M059J (cell line): ENCODE measurements around the gene GANAB. TPM values are rescaled to one million over a fixed set of nuclear protein-coding genes. Genes with fewer than 3 reads are reported as not detected.
"Not testable (repeated sequence)": the region's sequence is repeated elsewhere in the genome, so short reads cannot be mapped to it uniquely, and the experiment has no call there.

ENCODE experiments used
- DNase-seq: peaks from one replicate; pipeline ENCODE4 v3.0.0-alpha.2; 2012; ENCODE audit warnings: low read depth
- total RNA-seq: library from RNA; depleted of rRNA; stranded (reverse); fragments of >200 nt; shearing (Covaris generic); gene quantifications from 2 replicates; pipeline ENCODE4 v1.2.3, GENCODE V29; 2014

GANAB gene
- total RNA-seq, 1 experiment from 2014 or later, result 229 TPM

DNA sequence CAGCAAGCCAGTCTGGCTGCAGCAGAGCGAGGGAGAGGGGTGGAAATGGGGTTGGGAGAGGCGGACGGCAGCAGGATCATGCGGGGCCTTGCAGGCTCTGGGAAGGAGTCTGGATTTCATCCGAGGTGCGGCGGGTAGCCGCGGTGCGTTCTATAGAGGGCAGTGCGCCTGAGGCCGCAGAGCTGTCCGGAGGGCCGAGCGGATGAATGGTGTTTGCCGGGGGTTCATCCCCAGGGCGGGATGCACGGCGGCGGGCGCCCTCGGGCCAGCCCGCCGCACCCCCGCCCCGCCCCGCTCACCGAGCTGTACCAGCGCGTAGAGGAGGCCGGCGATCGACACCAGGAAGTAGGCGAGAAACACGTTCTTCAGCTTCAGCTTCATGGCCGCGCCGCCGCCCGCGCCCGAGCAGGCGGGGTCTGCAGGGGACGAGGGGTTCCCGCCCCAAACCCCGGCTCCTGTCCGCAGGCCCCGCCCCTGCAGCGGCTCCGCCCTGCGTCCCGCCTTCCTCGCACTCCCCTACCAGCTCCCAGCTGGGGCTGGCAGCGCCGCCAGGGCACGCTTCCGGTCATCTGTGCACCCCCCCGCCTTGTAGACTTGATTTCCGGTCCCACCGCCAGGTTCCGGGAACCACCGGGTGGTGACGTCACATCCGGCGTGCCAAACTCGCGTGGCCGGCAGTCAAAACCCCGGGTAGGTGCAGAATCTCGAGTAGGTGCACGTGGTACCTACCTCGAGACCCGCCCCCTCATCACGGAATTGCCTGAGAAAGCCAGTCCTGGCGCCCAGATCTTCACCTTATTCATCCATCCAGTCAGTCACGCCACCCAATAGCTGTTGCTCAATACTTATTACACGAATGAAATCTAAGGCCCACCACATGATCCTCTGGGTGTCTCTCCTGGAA, 24.6 kb downstream of the GANAB start, which contains the start of gene B3GAT3:
TSS of gene B3GAT3 (minus strand) at position 420 of the 904 bp plus-strand sequence. CDS start at position 381, 39 bp downstream.
- DNase-seq, result peak; percentile 98

DNA sequence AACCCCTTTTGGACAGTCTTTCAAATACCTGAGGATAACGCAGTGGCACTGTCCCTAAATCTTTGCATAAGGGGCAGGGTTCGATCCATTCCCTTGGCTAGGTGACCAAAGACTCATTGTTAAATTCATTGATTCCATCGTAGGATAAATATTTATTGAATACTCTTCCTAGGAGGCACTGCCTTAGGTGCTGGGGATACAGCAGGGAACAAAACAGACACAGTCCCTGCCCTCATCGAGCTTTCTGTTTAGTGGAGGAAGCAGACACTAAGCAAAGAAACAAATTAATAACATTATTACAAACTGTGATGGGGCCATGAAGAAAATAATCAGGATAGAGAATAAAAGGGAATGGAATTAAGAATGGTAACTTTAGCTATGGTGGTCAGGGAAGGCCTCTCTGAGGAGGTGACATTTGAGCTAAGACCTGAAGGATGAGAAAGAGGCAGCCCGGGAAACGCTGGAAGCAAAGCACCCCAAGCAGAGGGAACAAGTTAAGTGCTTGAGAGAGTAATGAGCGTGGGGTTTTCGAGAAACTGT, 25.3 kb downstream of the GANAB start:
- no peak for DNase-seq

GRCh38 chr11:62616957-62617356, 29.5 kb downstream of the GANAB start:
- not testable (repeated sequence) for DNase-seq

GRCh38 chr11:62615521-62615920, 30.9 kb downstream of the GANAB start:
- DNase-seq, result no peak

DNA sequence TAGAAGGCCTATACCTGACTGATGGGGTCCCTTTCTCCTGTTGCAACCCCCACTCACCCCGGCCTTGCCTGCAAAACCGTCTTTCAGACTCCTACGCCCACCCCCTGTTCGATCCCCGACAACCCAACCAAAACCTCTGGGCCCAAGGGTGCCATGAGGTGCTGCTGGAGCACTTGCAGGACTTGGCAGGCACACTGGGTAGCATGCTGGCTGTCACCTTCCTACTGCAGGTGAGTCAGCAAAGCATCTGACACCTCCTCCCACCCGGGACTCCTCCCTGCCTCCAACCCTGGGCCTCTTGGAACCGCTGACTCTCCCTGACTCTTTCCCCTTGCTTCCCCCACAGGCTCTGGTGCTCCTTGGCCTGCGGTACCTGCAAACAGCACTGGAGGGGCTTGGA, 32.1 kb downstream of the GANAB start:
- peak; percentile 60 for DNase-seq

DNA sequence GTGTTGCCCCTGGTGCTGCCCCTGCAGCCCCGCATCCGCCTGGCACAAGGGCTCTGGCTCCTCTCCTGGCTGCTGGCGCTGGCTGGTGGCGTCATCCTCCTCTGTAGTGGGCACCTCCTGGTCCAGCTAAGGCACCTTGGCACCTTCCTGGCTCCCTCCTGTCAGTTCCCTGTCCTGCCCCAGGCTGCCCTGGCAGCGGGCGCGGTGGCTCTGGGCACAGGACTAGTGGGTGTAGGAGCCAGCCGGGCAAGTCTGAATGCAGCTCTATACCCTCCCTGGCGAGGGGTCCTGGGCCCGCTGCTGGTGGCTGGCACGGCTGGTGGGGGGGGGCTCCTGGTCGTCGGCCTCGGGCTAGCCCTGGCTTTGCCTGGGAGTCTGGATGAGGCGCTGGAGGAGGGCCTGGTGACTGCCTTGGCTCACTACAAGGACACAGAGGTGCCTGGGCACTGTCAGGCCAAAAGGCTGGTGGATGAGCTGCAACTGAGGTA, 33.1 kb downstream of the GANAB start:
- DNase-seq, result no peak

DNA sequence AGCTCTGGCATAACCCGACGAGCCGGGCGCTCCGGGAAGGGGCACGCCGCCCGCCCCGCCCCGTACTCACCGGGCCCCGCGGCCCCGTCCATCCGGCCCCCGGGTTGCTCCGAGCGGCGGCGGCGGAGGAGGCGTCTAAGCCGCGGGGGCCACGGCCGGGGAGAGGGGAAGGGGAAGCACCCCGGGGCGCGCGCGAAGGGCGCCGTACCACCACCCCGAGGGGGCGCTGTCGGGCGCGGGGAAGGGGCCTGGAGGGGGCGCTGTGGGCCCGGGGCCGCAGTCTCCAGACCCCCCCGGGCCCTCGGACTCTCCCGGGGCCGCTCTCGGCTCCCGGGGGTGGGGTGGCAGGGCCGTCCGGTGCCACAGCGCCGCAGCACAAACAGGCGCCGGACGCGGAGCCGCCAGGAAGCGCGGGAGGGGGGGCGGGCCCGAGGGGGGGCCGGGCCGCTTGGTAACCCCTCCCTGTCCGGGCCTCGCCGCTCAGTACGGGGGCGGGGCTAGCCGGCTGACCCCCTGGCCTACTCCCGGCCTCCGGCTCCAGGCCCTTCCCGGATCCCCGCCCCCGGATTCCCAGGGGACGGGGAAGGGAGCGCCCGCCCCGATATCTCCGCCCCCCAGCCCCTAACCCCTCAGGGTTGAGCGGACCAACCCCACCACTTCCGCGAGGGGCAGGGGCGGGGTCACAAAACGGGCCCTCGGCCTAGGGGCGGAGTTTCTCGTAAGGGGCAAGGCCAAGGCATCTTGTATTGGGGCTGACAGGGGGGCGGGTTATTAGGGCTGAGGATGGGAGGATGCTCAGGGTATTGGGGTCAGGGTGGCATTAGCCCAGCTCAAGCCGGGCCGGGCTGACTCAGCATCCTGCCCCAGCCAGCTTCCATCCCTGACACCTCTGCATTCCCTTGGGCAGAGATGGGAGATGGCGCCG, 33.8 kb downstream of the GANAB start, which contains the start of the genes EML3 and ROM1:
TSS of gene EML3 (minus strand) at position 410 of the 925 bp plus-strand sequence. CDS start at position 92, 318 bp downstream.
TSS of gene ROM1 (plus strand) at position 892 of the 925 bp plus-strand sequence. CDS start at position 917, 25 bp downstream.
- DNase-seq, result peak; percentile 90

DNA sequence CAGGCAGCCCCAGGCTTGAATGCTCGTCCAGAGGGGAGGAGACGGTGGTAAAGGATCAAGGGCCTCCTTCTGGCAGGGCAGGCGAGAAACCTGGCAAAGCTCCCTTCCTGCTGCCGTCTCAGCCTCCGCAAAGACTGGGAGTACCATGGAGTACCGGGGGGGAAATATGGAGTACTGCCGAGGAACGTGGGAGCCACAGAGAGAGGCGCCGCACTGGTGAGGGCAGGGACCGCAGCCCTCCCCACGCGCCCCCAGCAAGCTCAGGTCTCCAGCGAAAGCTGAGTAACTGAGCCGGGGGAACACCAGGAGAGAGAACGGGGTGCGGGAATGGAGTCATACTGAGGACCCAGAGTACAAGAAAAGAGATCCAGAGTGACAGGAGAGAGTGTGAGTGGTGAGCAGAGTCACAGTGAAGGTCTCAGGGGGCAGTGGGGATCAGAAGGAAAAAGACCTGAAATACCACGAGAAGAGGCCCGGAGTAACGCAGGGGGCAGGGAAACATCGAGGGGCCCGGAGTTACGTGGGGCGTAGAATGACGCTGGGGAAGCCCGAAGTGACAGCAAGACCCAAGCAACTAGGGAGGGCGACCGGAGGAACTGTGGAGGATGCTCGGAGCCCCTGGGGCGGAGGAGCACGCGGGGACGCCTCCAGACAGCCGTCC, 34.6 kb downstream of the GANAB start:
- peak; percentile 70 for DNase-seq

- DNase-seq, result no peak
These were observed 35.4 kb downstream of the GANAB start for GRCh38 chr11:62610814-62611704.

- DNase-seq, result no peak
These were observed 36.0 kb downstream of the GANAB start for GRCh38 chr11:62610403-62610802.

- DNase-seq, result no peak
These were observed 37.6 kb downstream of the GANAB start for GRCh38 chr11:62608776-62609175.

GRCh38 chr11:62607714-62608113, 38.7 kb downstream of the GANAB start:
- no peak for DNase-seq

DNA sequence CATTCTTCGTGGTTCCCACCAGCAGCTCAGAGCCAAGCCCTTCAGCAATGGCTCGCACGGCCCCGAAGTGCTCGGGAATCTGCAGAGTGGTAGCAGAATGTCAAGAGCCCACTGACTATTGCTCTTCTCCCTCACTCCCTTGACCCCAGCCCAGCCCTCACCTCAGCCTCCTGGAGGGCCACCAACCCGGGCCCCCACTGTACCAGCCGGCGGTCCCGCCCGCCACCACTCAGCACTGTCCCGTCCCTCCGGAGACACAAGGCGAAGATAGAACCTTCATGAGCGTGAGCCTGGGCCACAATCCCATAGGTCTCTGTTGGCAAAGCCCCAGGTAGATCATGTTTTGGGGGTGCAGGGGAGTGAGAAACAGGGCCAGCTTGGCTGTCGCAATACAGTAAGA, 40.5 kb downstream of the GANAB start:
- DNase-seq, result no peak

- DNase-seq, result no peak
These were observed 40.9 kb downstream of the GANAB start for GRCh38 chr11:62605467-62605866.

DNA sequence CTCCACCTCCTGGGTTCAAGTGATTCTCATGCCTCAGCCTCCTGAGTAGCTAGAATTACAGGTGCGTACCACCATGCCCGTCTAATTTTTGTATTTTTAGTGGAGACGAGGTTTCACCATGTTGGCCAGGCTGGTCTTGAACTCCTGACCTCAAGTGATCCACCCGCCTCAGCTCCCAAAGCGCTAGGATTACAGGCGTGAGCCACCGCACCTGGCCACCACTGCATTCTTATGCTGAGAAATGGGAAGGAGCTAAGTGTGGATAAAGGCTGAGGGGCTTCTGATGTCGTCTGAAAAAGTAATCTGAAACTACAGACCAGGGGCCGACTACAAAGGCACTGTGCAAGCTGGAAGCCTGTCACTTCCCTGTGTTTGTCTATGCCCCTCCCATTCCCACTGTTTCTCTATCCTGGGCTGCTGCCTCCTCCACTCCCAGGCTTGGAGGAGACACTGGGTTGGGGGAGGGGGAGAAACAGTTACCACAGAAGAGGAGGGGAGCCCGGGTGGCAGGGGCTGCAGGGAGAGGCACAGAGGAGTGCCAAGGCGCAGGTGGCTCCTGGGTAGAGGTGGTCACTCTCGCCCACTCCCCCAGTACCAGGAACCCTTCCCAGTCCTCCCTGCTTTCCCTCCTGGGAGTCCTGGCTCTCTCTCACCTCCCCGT, 41.8 kb downstream of the GANAB start:
- DNase-seq, result no peak

- DNase-seq, result no peak
These were observed 42.6 kb downstream of the GANAB start for GRCh38 chr11:62603776-62604299.

DNA sequence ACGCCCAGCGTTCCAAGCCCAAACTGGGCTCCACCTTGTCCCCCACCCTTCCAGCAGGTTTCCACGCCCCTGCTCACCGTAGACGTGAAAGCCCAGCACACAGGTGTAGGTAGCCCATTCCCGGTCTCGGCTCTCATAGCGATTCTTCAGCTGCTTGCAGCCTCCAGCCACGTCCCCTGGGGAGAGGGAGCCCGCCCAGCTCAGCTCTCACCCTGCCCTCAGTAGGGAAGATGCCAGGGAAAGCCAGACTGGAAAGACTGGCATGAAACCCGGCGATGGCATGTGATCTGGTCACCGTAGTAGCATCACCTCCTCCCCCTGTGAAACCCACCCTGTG, 43.4 kb downstream of the GANAB start:
- DNase-seq, result no peak

- no peak for DNase-seq
These were observed 44.0 kb downstream of the GANAB start for GRCh38 chr11:62602141-62603071.
